Thyroid gland (tissue), 4 donors: ENCODE measurements around the gene GREB1.

ENCODE experiments used
- POLR2A ChIP-seq, 2 donors: fragments of 450-650 bp; IDR thresholded peaks; one replicate each; pipeline ENCODE4 v1.6.1; 2017; ENCODE audit warnings: antibody characterized with exemption in 2 of 2, mild to moderate bottlenecking in 2 of 2, moderate library complexity in 1 of 2
- TF ChIP-seq, protein P1 (sequence below), 6 experiments: fragments of 200-600 bp in 3 of 6; fragments of 450-650 bp in 3 of 6; sonication (generic) in 3 of 6; IDR thresholded peaks; one replicate each; pipeline ENCODE4 v1.5.1; 2016 to 2019; ENCODE audit warnings: antibody characterized with exemption in 6 of 6, mild to moderate bottlenecking in 2 of 6, inconsistent platforms in 1 of 6, moderate library complexity in 1 of 6

DNA sequence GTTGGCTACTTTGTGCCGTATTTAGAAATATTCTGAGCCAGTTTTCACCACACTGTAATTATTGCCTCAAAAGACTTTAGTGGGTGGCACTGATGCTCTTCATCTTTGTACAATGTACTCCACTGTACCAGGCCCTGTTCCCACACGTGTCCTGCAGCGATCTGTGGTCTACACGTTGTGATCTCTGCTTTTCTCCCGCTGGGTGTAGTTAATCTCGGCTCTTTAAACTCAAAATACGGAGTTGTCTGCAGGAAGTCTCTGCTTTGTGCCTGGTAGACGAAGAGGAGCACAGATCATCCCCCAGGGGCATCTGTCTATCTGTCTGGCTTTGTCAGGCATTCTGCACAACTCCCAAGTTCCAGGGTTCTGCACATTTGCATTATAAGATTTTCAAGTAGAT lies 12.1 kb upstream of the GREB1 start:
- TF ChIP-seq, protein P1, sequence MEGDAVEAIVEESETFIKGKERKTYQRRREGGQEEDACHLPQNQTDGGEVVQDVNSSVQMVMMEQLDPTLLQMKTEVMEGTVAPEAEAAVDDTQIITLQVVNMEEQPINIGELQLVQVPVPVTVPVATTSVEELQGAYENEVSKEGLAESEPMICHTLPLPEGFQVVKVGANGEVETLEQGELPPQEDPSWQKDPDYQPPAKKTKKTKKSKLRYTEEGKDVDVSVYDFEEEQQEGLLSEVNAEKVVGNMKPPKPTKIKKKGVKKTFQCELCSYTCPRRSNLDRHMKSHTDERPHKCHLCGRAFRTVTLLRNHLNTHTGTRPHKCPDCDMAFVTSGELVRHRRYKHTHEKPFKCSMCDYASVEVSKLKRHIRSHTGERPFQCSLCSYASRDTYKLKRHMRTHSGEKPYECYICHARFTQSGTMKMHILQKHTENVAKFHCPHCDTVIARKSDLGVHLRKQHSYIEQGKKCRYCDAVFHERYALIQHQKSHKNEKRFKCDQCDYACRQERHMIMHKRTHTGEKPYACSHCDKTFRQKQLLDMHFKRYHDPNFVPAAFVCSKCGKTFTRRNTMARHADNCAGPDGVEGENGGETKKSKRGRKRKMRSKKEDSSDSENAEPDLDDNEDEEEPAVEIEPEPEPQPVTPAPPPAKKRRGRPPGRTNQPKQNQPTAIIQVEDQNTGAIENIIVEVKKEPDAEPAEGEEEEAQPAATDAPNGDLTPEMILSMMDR (IDR thresholded peaks at IDR 0.05) = no peak
- TF ChIP-seq POLR2A (IDR thresholded peaks at IDR 0.05) = no peak
